A673 (cell line): Measurements from ENCODE around the gene NPFF.

ENCODE experiments used
- CTCF ChIP-seq: fragments of 300-800, 200-600 bp; sonication (generic); conservative IDR thresholded peaks from 2 replicates; pipeline ENCODE4 v1.5.1; 2017; ENCODE audit warnings: low read depth, mild to moderate bottlenecking, antibody characterized with exemption, low read length, moderate library complexity, mixed read lengths
- EZH2 ChIP-seq: fragments of 200-600 bp; sonication (generic); IDR thresholded peaks from 2 replicates; pipeline ENCODE4 v1.6.1; 2017; ENCODE audit warnings: borderline replicate concordance, low read depth, mild to moderate bottlenecking, mixed read lengths, antibody characterized with exemption, low read length; ENCODE audit not compliant: poor library complexity, severe bottlenecking

DNA sequence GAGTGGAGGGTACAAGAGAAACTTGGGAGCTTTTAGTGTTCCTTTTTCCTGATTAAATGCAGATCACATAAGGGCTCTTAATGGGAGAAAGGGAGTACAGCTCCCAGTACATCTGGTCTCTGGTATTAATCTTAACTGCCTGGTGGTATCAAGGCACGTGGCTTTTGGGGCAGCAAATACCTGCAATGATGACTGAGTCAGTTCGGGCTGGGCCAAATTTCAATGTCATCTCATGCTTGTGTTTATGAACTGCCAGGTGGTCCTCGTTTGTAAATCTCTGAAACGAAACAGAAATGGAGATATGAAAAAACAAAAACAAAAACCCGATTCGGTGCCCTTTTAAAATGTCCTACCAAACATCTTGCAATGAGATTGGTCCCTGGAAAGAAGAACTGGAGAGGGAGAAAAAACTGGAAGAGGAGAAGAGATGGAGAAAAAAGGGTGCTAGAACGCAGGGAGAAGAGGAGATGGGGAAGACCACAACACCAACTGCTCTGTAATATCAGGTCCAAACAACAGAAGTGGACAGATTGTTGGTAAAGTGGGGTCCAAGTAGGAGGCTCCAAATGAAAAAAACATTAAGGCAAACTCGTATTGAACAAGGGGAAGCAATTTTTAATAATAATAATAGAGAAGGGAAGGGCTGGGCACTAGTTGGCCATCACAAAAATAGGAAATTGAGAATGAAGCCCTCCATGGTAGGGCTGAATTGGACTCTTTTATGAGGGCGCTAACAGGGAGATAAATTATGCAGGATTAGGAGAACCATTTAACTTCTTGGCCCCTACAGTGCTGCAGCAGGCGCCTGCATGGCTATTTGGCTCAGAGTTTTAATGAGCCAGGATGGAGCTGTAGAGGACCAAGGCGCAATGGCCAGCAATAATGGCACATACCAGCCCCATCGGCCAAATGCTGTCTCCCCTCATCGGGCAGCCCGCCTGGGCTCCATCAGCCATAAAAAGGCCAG, 45.4 kb upstream of the NPFF start:
- TF ChIP-seq CTCF = no peak
- no peak for TF ChIP-seq EZH2
